NCI-H460 (cell line): Measurements from ENCODE around the gene TMEM151A. TPM values are rescaled to one million over a fixed set of nuclear protein-coding genes. Genes with fewer than 3 reads are reported as not detected.

ENCODE experiments used
- total RNA-seq: library from RNA; depleted of rRNA; stranded (reverse); fragments of >200 nt; shearing (Covaris generic); gene quantifications from 2 replicates; pipeline ENCODE4 v1.2.3, GENCODE V29; 2014; rRNA removed

The TMEM151A gene
- total RNA-seq, 1 experiment from 2014 or later = 0.32 TPM

Other genes starting within 250 kb of the TMEM151A start
- gene GAL3ST3, start 242.7 kb upstream of the TMEM151A start, total RNA-seq = not detected in 2 replicates
- gene SF3B2, start 239.5 kb upstream of the TMEM151A start, total RNA-seq = 91.7 and 101 TPM in 2 replicates
- 10.3 and 13.9 TPM in 2 replicates for gene PACS1, start 221.6 kb upstream of the TMEM151A start, total RNA-seq
- 17.1 and 17.8 TPM in 2 replicates for gene KLC2, start 34.2 kb upstream of the TMEM151A start, total RNA-seq
- gene RAB1B, start 23.3 kb upstream of the TMEM151A start, total RNA-seq = 55.6 and 65.3 TPM in 2 replicates
- 0.20 TPM in 1 of 2 replicates, not detected in the other for gene CNIH2, start 13.7 kb upstream of the TMEM151A start, total RNA-seq
- gene YIF1A, start 2.8 kb upstream of the TMEM151A start, total RNA-seq = 62.5 and 74.1 TPM in 2 replicates
- not detected in 2 replicates for gene CD248, start 25.1 kb downstream of the TMEM151A start, total RNA-seq
- gene RIN1, start 44.5 kb downstream of the TMEM151A start, total RNA-seq = 18.7 and 23.9 TPM in 2 replicates
- 35.3 and 44.2 TPM in 2 replicates for gene BRMS1, start 53.2 kb downstream of the TMEM151A start, total RNA-seq
- 15.0 and 16.9 TPM in 2 replicates for gene B4GAT1, start 55.7 kb downstream of the TMEM151A start, total RNA-seq
- gene SLC29A2, start 79.9 kb downstream of the TMEM151A start, total RNA-seq = 4.6 and 4.7 TPM in 2 replicates
- gene NPAS4, start 129.1 kb downstream of the TMEM151A start, total RNA-seq = not detected in 2 replicates
- 66.8 and 90.4 TPM in 2 replicates for gene MRPL11, start 147.0 kb downstream of the TMEM151A start, total RNA-seq
- 2.7 and 3.2 TPM in 2 replicates for gene PELI3, start 175.0 kb downstream of the TMEM151A start, total RNA-seq
- 30.8 and 31.9 TPM in 2 replicates for gene DPP3, start 188.5 kb downstream of the TMEM151A start, total RNA-seq
- 13.7 and 16.7 TPM in 2 replicates for gene BBS1, start 218.7 kb downstream of the TMEM151A start, total RNA-seq